Activated T-helper 17 cell treated with anti-CD3 and anti-CD28 coated beads, Interleukin-2, amount 50 U/mL, for 72 hours (primary cell): ENCODE measurements around the gene TMEM121. TPM values are rescaled to one million over a fixed set of nuclear protein-coding genes. Genes with fewer than 3 reads are reported as not detected.

Source experiments
- ATAC-seq: fragments of 150-1000 bp; cut with Tn5 transposase; replicated peaks from 2 replicates; pipeline ENCODE4 v1.10.0; 2021; ENCODE audit warnings: mild to moderate bottlenecking, moderate library complexity
- H3K27ac Mint-ChIP-seq: one replicate; pipeline ENCODE4 v1.8.0; 2022; ENCODE audit warnings: mixed read lengths
- H3K27me3 Mint-ChIP-seq: one replicate; pipeline ENCODE4 v1.8.0; 2022; ENCODE audit warnings: mixed read lengths
- H3K36me3 Mint-ChIP-seq: one replicate; pipeline ENCODE4 v1.8.0; 2022; ENCODE audit warnings: low read depth, mild to moderate bottlenecking, mixed read lengths
- H3K4me1 Mint-ChIP-seq: one replicate; pipeline ENCODE4 v1.8.0; 2022; ENCODE audit warnings: mixed read lengths
- H3K4me3 Mint-ChIP-seq: one replicate; pipeline ENCODE4 v1.8.0; 2022; ENCODE audit warnings: mild to moderate bottlenecking, mixed read lengths
- H3K9me3 Mint-ChIP-seq: one replicate; pipeline ENCODE4 v1.8.0; 2022; ENCODE audit warnings: mixed read lengths
- total RNA-seq, 2 donors: library from RNA; stranded (reverse); gene quantifications; one replicate each; pipeline ENCODE4 v1.2.3, GENCODE V29; 2022

TMEM121 gene
- total RNA-seq, result 10 to 100 TPM in 1 of 2 donors, 1 to 10 TPM in 1; 2.5 to 12.3 TPM

DNA sequence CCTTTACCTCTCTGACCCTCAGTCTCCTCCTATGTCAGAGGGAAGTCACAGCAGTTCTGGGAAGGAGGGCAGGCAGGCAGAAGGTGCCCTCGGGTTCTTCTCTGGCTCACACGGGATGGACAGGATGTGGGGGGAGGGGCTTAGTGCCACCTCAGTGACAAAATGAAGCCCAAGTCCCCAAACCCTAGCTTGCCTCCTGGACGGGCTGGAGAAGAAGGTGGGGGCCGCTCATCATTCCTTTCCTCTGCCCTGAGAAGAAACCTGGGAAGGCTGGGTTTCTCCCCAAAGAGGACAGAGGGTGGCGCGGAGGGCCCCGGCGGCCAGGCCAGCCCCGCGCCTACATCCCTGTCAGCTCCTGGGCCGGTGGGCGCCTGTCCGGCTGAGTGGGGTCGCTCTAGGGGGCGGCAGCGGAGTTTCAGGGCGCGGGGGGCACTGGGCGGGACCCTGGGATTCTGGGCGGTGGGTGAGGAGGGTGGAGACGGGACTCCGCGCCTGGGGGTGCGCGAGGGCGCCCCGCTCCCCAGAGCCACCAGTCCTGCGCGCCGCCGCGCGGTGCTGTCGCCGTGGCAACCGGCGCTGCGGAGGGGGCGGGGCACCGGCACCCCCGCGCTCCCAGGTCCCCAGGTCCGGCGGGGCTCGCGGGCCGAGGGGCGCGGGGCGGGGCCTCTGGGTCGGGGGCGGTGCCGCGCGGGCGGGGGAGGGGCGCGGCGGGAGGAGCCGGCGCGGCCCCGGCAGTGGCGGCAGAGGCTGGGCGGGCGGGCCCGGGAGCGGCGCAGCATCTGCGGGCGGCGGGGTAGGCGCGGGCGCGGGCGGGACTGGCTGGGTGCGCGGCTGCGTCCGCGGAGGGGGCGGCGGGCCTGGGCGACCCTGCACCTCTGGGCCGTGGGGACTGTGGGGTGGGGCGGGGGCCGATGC is at the start of gene TMEM121:
Gene TMEM121 (plus strand): TSS at position 723 of the 915 bp plus-strand sequence. CDS start 2,252 bp downstream, outside the sequence.
- H3K4me3 Mint-ChIP-seq, result peak within 1 kb of the TSS; percentile 73
- peaks cover 6% of the 10 kb centered on the region for H3K36me3 Mint-ChIP-seq
- peak; percentile 18 for ATAC-seq
- no peaks in the 10 kb centered on the region for H3K4me1 Mint-ChIP-seq
- no peaks in the 10 kb centered on the region for H3K27me3 Mint-ChIP-seq
- peak within 1 kb of the TSS; percentile 78 for H3K27ac Mint-ChIP-seq
- H3K9me3 Mint-ChIP-seq, result no peaks in the 10 kb centered on the region

DNA sequence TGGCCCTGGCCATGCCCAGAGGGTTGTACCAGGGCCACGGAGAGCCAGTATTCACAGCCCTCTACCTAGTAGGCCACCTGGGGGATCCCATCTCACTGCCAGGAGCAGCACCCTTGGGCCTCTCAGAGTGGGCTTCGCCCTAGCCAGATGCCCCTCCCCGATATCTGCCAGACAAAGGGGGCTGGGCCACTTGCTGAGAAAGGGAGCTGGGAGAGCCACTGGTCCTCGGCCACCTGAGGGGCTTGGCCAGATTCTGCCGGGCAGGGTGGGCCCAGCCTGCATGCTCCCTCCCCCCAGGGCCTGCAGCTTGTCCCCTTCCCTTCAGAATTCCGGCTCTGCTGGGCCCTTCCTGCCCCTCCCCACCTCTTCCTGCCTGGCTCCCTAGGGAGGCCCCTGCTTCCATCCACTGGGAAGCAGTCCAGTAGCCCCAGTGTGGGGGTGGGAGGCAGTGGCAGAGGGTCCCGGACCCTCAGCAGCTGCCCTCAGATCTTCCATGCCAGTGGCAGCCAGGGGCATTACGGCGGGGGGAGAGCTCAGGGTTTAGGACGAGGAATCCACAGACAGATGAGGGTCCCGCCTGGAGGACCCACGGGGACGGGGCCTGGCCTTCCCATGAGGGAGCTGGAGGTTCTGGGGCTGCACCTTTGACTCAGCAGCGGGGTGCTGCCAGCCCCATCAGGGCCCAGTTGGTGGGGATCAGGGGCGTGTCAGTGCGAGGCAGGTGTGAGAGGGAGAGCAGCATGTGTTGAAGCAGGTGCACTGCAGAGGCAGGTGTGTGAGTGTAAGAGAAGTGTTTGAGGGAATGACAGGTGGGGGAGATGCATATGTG is 49.3 kb upstream of the TMEM121 start:
- Mint-ChIP-seq H3K4me3 (peak overlapping the region; percentile 14), H3K4me1 (peaks cover 7% of the 10 kb centered on the region), H3K9me3 (no peaks in the 10 kb centered on the region), H3K27me3 (no peaks in the 10 kb centered on the region), H3K36me3 (no peaks in the 10 kb centered on the region), H3K27ac (no peak overlapping the region)
- no peak for ATAC-seq

DNA sequence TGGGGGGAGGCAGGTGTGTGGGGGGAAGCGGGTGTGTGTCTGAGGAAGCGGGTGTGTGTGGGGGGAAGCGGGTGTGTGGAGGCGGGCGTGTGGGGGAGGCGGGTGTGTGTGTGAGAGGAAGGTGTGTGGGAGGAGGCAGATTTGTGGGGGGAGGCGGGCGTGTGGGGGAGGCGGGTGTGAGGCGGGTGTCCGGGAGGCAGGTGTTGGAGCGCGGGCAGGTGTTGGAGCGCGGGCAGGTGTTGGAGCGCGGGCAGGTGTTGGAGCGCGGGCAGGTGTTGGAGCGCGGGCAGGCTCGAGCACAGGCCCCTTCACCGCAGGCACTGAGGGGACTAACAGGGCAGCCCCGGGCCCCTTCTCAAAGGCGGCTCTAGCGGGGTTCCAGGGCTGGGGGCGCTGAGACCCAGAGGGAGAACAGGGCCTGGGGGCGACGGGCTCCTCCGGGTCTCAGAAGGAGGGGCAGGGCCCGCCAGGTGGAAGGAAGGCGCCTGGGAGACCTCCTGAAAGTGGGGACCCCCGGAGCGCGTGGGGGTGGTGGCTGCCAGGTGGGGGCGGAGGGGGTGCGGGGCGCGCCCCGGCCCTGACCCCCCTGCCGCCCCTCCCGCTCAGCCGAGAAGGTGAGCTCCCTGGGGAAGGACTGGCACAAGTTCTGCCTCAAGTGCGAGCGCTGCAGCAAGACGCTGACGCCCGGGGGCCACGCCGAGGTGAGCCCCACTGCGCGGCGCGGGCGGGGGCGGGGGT is 48.6 kb upstream of the TMEM121 start:
- H3K4me1 Mint-ChIP-seq, result peaks cover 13% of the 10 kb centered on the region
- peak overlapping the region; percentile 14 for H3K4me3 Mint-ChIP-seq
- no peak overlapping the region for H3K27ac Mint-ChIP-seq
- no peaks in the 10 kb centered on the region for H3K36me3 Mint-ChIP-seq
- no peaks in the 10 kb centered on the region for H3K9me3 Mint-ChIP-seq
- H3K27me3 Mint-ChIP-seq, result no peaks in the 10 kb centered on the region
- no peak for ATAC-seq

DNA sequence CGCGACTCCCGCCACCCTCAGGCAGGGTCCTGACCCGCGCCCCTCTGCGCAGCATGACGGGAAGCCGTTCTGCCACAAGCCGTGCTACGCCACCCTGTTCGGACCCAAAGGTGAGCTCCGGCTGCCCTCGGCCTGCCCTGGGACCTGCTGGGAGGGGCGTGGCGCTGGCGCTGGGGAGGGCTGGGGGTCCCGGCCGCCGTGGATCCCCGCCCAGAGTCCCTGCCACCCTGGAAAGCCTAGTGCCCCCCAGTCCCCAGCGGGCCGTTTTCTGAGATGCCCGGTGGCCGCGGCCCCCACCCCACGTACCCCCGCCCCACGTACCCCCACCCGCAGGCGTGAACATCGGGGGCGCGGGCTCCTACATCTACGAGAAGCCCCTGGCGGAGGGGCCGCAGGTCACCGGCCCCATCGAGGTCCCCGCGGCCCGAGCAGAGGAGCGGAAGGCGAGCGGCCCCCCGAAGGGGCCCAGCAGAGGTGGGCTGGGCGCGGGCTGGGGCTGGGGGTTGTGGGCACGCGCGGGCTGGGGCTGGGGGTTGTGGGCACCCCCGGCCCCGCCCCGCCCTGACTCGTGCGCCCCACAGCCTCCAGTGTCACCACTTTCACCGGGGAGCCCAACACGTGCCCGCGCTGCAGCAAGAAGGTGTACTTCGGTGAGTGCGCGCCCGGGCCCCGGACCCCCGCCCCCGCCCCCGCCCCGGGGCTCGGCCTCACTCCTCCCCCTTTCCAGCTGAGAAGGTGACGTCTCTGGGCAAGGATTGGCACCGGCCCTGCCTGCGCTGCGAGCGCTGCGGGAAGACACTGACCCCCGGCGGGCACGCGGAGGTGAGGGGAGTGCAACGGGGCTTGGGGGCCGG is 47.8 kb upstream of the TMEM121 start:
- peaks cover 13% of the 10 kb centered on the region for H3K4me1 Mint-ChIP-seq
- no peaks in the 10 kb centered on the region for H3K36me3 Mint-ChIP-seq
- ATAC-seq, result no peak
- H3K27ac Mint-ChIP-seq, result no peak overlapping the region
- H3K27me3 Mint-ChIP-seq, result no peaks in the 10 kb centered on the region
- H3K4me3 Mint-ChIP-seq, result no peak overlapping the region
- no peaks in the 10 kb centered on the region for H3K9me3 Mint-ChIP-seq

DNA sequence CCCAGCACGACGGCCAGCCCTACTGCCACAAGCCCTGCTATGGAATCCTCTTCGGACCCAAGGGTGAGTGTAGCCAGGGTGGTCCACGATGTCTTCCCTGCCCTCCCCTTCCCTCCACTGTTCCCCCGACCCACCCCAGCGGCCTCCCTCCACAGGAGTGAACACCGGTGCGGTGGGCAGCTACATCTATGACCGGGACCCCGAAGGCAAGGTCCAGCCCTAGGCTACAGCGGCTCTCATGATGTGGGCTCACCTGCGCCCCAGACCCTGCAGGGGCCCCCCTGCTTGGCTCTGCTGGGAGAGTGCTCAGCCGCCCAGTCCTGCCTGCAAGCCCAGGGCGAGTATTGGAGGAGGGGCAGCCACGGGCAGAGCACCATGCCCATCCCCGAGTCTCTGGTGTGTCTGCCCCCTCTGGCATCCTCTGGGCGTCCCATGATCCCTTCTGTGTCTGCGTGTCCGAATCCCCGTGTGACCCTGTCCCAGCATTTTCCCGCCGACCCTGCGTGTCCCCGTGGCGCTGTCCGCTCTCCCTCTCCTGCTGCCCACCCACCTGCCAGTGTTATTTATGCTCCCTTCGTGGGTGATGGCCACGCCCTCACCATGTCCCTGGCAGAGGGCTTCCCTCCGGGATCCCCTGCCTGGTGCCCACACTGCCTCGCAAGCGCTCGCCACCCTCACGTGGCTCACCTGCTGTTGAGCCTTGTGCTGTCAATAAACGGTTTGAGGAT is 46.8 kb upstream of the TMEM121 start:
- Mint-ChIP-seq H3K27me3 (no peaks in the 10 kb centered on the region), H3K4me3 (no peak overlapping the region), H3K36me3 (no peaks in the 10 kb centered on the region)

DNA sequence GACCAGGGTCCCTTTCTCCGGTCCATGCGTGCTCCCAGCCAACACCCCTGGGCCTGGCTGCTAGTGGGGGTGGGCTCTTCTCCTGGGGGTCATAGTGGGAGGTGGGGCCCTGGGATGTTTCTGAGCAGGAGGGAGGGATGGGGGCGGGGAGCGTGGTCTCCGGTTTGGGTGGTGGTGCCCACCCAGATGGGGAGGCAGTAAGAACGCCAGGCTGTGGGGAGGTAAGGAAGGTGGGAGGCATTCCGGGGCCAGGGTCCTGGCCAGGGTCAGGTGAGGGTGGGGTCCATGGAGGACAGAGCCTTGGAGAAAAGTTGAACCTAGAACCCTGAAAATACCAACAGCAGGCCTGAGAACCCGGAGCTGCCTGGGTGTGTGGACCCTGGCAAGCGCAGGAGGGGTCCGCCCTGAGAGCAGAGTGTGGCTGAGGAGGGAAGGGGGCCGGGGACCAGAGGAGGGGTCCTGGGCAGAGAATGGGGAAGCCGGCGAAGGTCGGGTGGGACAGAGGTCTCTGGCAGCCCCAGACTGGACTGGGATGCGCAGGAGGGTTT is 46.1 kb upstream of the TMEM121 start:
- H3K4me3 Mint-ChIP-seq, result peak overlapping the region; percentile 78
- no peak for ATAC-seq
- H3K27me3 Mint-ChIP-seq, result no peaks in the 10 kb centered on the region
- H3K4me1 Mint-ChIP-seq, result peaks cover 20% of the 10 kb centered on the region
- H3K27ac Mint-ChIP-seq, result peak overlapping the region; percentile 100
- no peaks in the 10 kb centered on the region for H3K9me3 Mint-ChIP-seq
- no peaks in the 10 kb centered on the region for H3K36me3 Mint-ChIP-seq

More for the DNA sequence above, 46.8 kb upstream of the TMEM121 start:
- Mint-ChIP-seq H3K4me1 (peaks cover 18% of the 10 kb centered on the region), H3K27ac (no peak overlapping the region), H3K9me3 (no peaks in the 10 kb centered on the region)
- ATAC-seq, result no peak

DNA sequence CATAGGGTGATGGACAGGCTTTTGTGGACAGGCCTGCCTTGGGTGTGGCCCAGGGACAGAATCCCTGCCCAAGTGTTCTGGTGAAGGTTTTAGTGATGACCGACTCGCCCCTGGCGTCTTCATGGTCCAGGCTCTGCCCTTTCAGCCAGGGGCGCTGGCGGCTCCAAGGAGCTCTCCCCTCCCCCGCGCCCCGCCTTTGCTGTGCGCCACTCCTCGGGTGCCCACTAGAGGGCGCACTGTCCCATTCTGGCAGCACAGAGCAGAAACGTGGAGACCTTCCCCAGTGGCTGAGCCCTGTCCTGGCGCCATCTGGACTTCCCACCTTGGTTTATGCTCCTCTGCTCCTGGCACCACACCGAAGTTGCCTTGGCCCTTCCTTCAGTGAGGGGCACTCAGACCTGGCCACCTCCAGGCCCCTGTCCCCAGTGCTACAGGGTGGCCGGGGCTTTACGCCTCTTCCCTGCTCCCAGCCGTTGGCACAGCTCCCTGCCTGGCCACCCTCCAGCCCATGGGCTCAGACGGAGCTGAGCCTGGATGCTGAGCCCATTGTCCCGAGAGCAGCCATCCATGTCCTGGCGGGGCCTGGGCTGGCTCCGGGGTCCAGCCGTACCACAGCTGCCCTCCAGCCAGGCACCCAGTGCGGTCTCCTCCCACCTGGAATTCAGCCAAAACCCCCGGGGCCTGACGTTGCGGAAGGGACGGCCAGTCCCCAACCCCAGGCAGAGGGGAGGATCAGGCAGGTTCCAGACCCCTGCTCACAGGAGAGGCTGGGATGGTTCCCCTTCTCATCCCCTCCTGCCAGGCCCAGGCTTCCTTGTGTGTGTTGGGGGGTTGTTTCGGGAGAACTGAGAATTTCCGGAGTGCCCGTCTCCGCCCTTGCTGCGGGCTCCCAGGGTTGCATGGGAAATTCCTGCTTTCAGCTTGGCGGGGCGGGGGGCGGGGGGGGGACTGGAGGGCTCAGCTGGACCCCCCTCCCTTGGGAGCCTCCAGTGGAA is 45.3 kb upstream of the TMEM121 start:
- Mint-ChIP-seq H3K36me3 (no peaks in the 10 kb centered on the region), H3K4me1 (peaks cover 20% of the 10 kb centered on the region), H3K27ac (peak overlapping the region; percentile 100)

GRCh38 chr14:105481886-105482457 is 44.4 kb upstream of the TMEM121 start:
- H3K27ac Mint-ChIP-seq, result peak overlapping the region; percentile 100
- no peaks in the 10 kb centered on the region for H3K9me3 Mint-ChIP-seq
- H3K36me3 Mint-ChIP-seq, result no peaks in the 10 kb centered on the region
- H3K27me3 Mint-ChIP-seq, result no peaks in the 10 kb centered on the region
- H3K4me1 Mint-ChIP-seq, result peaks cover 20% of the 10 kb centered on the region
- H3K4me3 Mint-ChIP-seq, result peak overlapping the region; percentile 78
- peak; percentile 76 for ATAC-seq

More for the DNA sequence above, 45.3 kb upstream of the TMEM121 start:
- Mint-ChIP-seq H3K4me3 (peak overlapping the region; percentile 78), H3K27me3 (no peaks in the 10 kb centered on the region), H3K9me3 (no peaks in the 10 kb centered on the region)
- ATAC-seq, result peak; percentile 69

DNA sequence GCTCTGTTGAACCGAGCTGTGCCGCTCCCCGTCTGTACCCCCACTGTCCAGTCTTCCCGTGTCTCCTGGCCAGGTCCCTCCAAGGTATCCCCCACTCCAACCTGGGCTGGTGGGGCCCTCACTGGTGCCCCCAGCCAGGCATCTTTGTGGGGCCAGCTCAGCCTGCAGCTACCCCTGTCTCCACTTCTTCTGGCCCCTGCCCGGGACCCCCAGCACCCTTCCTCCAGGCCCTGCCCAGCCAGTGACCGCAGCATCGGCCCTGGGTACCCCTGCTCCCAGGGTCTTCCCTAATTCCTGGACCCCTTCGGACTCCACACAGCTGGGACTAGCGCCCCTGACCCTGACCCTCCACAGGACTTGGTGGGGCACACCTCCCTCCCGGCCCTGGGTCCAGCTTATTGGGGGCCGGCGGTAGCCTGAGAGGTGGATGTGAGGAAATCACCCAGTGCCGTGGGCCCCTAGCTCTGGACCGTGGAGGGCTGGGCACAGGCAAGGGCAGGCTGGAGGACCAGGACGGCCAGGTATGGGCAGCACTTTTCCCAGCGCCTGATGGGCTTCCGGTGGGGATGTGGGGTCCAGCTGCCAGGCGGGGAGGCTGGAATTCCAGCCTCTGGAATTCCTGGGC is 43.8 kb upstream of the TMEM121 start:
- H3K36me3 Mint-ChIP-seq, result peaks cover under 1% of the 10 kb centered on the region

DNA sequence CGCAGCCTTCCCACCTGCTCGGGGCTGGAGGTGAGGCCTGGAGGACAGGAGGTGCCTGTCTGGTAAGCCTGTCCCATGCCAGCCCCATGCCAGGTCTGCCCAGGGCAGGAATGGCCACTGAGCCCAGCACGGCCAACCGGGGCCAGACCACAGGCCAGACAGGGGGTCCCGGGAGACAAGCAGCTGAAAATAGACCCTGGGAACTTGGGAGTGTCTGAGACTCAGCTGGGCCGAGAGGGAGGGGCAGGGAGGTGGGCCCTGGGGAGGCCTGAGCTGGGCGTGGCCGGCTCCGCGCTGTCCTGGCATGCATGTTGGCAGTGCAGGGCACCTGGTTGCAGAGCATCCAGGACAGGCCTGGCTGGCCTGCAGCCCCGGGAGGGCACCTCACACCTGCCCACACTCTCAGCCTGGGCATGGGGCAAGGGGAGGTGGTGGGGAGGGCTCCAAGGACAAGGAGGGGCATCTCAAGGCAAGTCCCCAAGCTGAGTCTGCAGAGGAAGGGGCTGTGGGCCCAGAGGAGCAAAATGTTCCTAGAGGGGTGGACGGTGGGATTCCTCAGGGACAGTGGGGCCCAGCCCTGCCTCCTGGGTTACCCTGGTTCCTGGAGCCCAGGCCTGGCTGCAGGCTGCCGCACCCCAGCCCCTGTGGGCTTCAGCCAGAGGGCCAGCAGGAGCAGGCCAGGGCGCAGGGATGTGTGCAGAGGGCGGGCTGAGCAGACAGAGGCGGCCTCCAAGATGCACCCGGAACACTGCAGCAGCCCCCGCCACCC is 42.9 kb upstream of the TMEM121 start:
- Mint-ChIP-seq H3K4me3 (no peak overlapping the region), H3K4me1 (peaks cover 15% of the 10 kb centered on the region), H3K9me3 (no peaks in the 10 kb centered on the region), H3K27me3 (no peaks in the 10 kb centered on the region), H3K27ac (peak overlapping the region; percentile 100), H3K36me3 (peaks cover 8% of the 10 kb centered on the region)
- no peak for ATAC-seq

More for the DNA sequence above, 43.8 kb upstream of the TMEM121 start:
- H3K9me3 Mint-ChIP-seq, result no peaks in the 10 kb centered on the region
- H3K27ac Mint-ChIP-seq, result peak overlapping the region; percentile 100
- H3K27me3 Mint-ChIP-seq, result no peaks in the 10 kb centered on the region
- peak overlapping the region; percentile 78 for H3K4me3 Mint-ChIP-seq
- ATAC-seq, result no peak
- H3K4me1 Mint-ChIP-seq, result peaks cover 15% of the 10 kb centered on the region
